ENCODE measurements around the gene PEF1. TPM values are rescaled to one million over a fixed set of nuclear protein-coding genes. Genes with fewer than 3 reads are reported as not detected.
A peak's percentile ranks its signal among the peaks of the same experiment; 100 is the strongest.

The PEF1 gene
- total and polyA plus RNA-seq, 2 of the 8 experiments (the other 6 are each of a cell fraction or from before 2014, with no cell fraction given): 35.2 to 69.2 TPM

DNA sequence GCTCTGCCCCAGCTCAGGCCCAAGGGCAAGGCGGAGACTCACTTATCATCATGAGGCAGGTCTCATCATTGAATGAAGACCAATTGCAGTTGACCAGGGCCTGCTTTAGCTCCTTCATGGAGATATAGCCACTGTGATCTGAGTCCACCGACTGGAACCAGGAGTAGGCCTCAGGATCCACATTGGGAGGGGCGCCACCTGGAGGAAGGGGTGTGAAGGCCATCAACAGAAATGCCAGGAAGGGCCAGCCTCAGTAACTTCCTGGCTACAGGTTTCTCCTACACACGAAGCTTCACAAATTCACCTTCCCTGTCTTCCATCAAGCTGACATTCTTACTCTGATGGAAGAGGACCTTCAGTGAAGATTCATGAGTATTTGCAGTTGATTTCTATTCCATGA, 11.6 kb downstream of the PEF1 start:
- ChIA-PET POLR2A (ENCODE audit: partially characterized antibody) (interaction anchor here (0.8 to 4.3 kb wide), 2 partner anchors 11 to 13 kb away, joined by 3 to 31 read pairs; partner anchors contain the start of gene PEF1), CTCF (ENCODE audit: partially characterized antibody) (interaction anchor here (0.6 to 8.6 kb wide), 33 partner anchors 8 to 238 kb away, joined by 3 to 40 read pairs (median 4); partner anchors contain the start of gene PEF1)
- no peak overlapping the region for H3K4ac ChIP-seq (replicated peaks; ENCODE audit: insufficient read length, low read depth, low read length)
- H2BK5ac ChIP-seq (ENCODE audit: low read depth, low read length): no peak overlapping the region
- no peak overlapping the region for H3K4me2 ChIP-seq (ENCODE audit: insufficient read depth in 1 of 2, low read depth in 2 of 2, low read length in 2 of 2)
- H3K9me3 ChIP-seq (ENCODE audit: insufficient read depth in 2 of 2, low read depth in 1 of 2, low read length in 1 of 2): no peaks in the 10 kb centered on the region
- no peak overlapping the region for H3K56ac ChIP-seq (replicated peaks; ENCODE audit: insufficient read length, low read depth, low read length)
- H3K14ac ChIP-seq (ENCODE audit: insufficient read length): no peak overlapping the region
- no peaks in the 10 kb centered on the region for H3K4me1 ChIP-seq (replicated peaks in 1 of 4; ENCODE audit: control insufficient read depth in 3 of 4, insufficient read depth in 4 of 4, low read length in 3 of 4)
- H4K20me1 ChIP-seq (replicated peaks in 1 of 2; ENCODE audit: control insufficient read depth in 1 of 2, insufficient read depth in 2 of 2, low read length in 2 of 2): peaks cover 0 to 6% of the 10 kb centered on the region in 2 experiments
- no peak overlapping the region for H3K23ac ChIP-seq (ENCODE audit: insufficient read length)
- no peak overlapping the region for H2BK120ac ChIP-seq (replicated peaks; ENCODE audit: low read depth, low read length)
- H2BK20ac ChIP-seq (ENCODE audit: low read length): no peak overlapping the region
- no peak overlapping the region for H2BK12ac ChIP-seq (ENCODE audit: low read depth, low read length)
- peak; percentile 32 for FAIRE-seq
- H3K4me3 ChIP-seq (ENCODE audit: extremely low read depth in 1 of 4, insufficient read depth in 2 of 4, low read depth in 3 of 4, low read length in 4 of 4): no peak overlapping the region
- H3K18ac ChIP-seq (ENCODE audit: extremely low read depth, low read length): no peak overlapping the region
- peak in 1 of 2 experiments; percentile 85 for DNase-seq (ENCODE audit: low read depth in 1 of 2, low spot score in 2 of 2)
- H4K8ac ChIP-seq (ENCODE audit: extremely low read depth, insufficient read depth, low read length): peak overlapping the region; percentile 75; the same call in 1 of the 2 replicates
- H4K5ac ChIP-seq (ENCODE audit: insufficient read length, low read depth, low read length): no peak overlapping the region
- no peak for TF ChIP-seq KDM5A (IDR thresholded peaks at IDR 0.05; ENCODE audit: low read length)
- no peak for TF ChIP-seq EZH2 (IDR thresholded peaks at IDR 0.05; ENCODE audit: low read depth, low read length, severe bottlenecking)
- TF ChIP-seq RBBP5 (IDR thresholded peaks at IDR 0.05; ENCODE audit: borderline replicate concordance, low read depth, low read length): no peak
- TF ChIP-seq RAD21 (IDR thresholded peaks at IDR 0.05 in 1 of 2, conservative IDR thresholded peaks at IDR 0.05 in 1 of 2; ENCODE audit: low read depth in 2 of 2, low read length in 2 of 2): peak; percentile 51 to 61
- no peak for TF ChIP-seq NRF1 (IDR thresholded peaks at IDR 0.05; ENCODE audit: low read depth, low read length)
- TF ChIP-seq SRF (IDR thresholded peaks at IDR 0.05; ENCODE audit: low read depth, low read length): no peak
- TF ChIP-seq SP4 (IDR thresholded peaks at IDR 0.05; ENCODE audit: low read length): no peak
- 0 out of 2 replicates have a peak, but pooled peaks have one; percentile 11 for TF ChIP-seq TEAD4 (IDR thresholded peaks at IDR 0.05; ENCODE audit: low read depth, low read length)
- peak; percentile 71 to 88 (median 84) for TF ChIP-seq CTCF (IDR thresholded peaks at IDR 0.05; ENCODE audit: control extremely low read depth in 1 of 3, insufficient read depth in 1 of 3, low read depth in 1 of 3, low read length in 3 of 3)
- peaks cover 0 to 16% of the 10 kb centered on the region in 2 experiments; a peak in 1 of 4 replicates for H3K79me2 ChIP-seq (ENCODE audit: control insufficient read depth in 1 of 2, insufficient read depth in 2 of 2, low read length in 2 of 2)
- H2AK5ac ChIP-seq (ENCODE audit: low read depth, low read length): no peak overlapping the region
- 72% methylated on average over 4 of the region's 4 CpGs; no CpG with 5 or more reads in 1 of the 2 experiments for WGBS, 2 experiments (ENCODE audit: extremely low coverage in 1 of 2, insufficient coverage in 1 of 2, insufficient read length in 1 of 2, insufficient replicate concordance in 2 of 2, low coverage in 1 of 2, low lambda C conversion rate in 2 of 2, missing lambda C conversion rate in 1 of 2)
- no peak overlapping the region for H3K27ac ChIP-seq (ENCODE audit: low read depth, low read length)
- H4K91ac ChIP-seq (replicated peaks; ENCODE audit: insufficient read length, low read length): no peak overlapping the region
- H3K9ac ChIP-seq (replicated peaks in 1 of 4; ENCODE audit: extremely low read depth in 1 of 4, low read depth in 3 of 4, low read length in 3 of 4): no peak overlapping the region
- no peak overlapping the region for H2BK15ac ChIP-seq (ENCODE audit: low read length)
- H3K23me2 ChIP-seq (ENCODE audit: low read depth, low read length): no peaks in the 10 kb centered on the region
- peaks cover 12% of the 10 kb centered on the region; the same call in 1 of the 2 replicates for H3K79me1 ChIP-seq (ENCODE audit: low read depth, low read length)
- peaks cover 3 to 21% (median 11%) of the 10 kb centered on the region in 4 experiments; a peak in 7 of 8 replicates for H3K36me3 ChIP-seq (ENCODE audit: control insufficient read depth in 2 of 4, insufficient read depth in 4 of 4, low read length in 3 of 4)
- no peaks in the 10 kb centered on the region for H3K27me3 ChIP-seq (replicated peaks in 1 of 4; ENCODE audit: control insufficient read depth in 3 of 4, extremely low read depth in 1 of 4, insufficient read depth in 3 of 4, low read length in 3 of 4)
- H2AFZ ChIP-seq (ENCODE audit: low read length): no peak overlapping the region
